ENCODE results near the gene EFHD2.
A peak's percentile ranks its signal among the peaks of the same experiment; 100 is the strongest.

Gene EFHD2

GRCh38 chr1:15412175-15412800, 2.6 kb downstream of the EFHD2 start:
- in situ Hi-C loops (cut with MboI; ENCODE audit: low sequenced_read_pairs, unreplicated experiment): no loop called here
- peak; percentile 53 for DNase-seq (ENCODE audit: low spot score)
- no peak for TF ChIP-seq CTCF (IDR thresholded peaks at IDR 0.05; ENCODE audit: borderline replicate concordance, control extremely low read depth, extremely low read depth, insufficient read depth, missing control alignments)

- no peak for DNase-seq (ENCODE audit: low spot score)
- no peak for TF ChIP-seq CTCF (IDR thresholded peaks at IDR 0.05; ENCODE audit: borderline replicate concordance, control extremely low read depth, extremely low read depth, insufficient read depth, missing control alignments)
- in situ Hi-C loops (cut with MboI; ENCODE audit: low sequenced_read_pairs, unreplicated experiment): no loop called here
These were observed 3.2 kb downstream of the EFHD2 start for GRCh38 chr1:15412843-15413242.

GRCh38 chr1:15413563-15414444, 4.1 kb downstream of the EFHD2 start:
- TF ChIP-seq CTCF (IDR thresholded peaks at IDR 0.05; ENCODE audit: borderline replicate concordance, control extremely low read depth, extremely low read depth, insufficient read depth, missing control alignments): no peak

GRCh38 chr1:15414445-15414983, 4.8 kb downstream of the EFHD2 start:
- DNase-seq (ENCODE audit: low spot score): no peak
- no peak for TF ChIP-seq CTCF (IDR thresholded peaks at IDR 0.05; ENCODE audit: borderline replicate concordance, control extremely low read depth, extremely low read depth, insufficient read depth, missing control alignments)
- in situ Hi-C loops (cut with MboI; ENCODE audit: low sequenced_read_pairs, unreplicated experiment): no loop called here

More at GRCh38 chr1:15413563-15414444, 4.1 kb downstream of the EFHD2 start:
- DNase-seq (ENCODE audit: low spot score): no peak
- in situ Hi-C loops (cut with MboI; ENCODE audit: low sequenced_read_pairs, unreplicated experiment): no loop called here

GRCh38 chr1:15417059-15417934, 7.6 kb downstream of the EFHD2 start:
- TF ChIP-seq CTCF (IDR thresholded peaks at IDR 0.05; ENCODE audit: borderline replicate concordance, control extremely low read depth, extremely low read depth, insufficient read depth, missing control alignments): no peak
- DNase-seq (ENCODE audit: low spot score): peak; percentile 60
- in situ Hi-C loops (cut with MboI; ENCODE audit: low sequenced_read_pairs, unreplicated experiment): no loop called here
